Measurements from ENCODE around the gene GABRR1.

- TF ChIP-seq POLR2A (IDR thresholded peaks at IDR 0.05) = no peak
- TF ChIP-seq POLR2AphosphoS5 (IDR thresholded peaks at IDR 0.05) = no peak
- TF ChIP-seq CTCF (IDR thresholded peaks at IDR 0.05) = no peak
Measured at GRCh38 chr6:89244241-89244985, 27.3 kb upstream of the GABRR1 start.
